Lung microvascular endothelial cell (primary cell): Measurements from ENCODE around the gene PLPPR3. TPM values are rescaled to one million over a fixed set of nuclear protein-coding genes. Genes with fewer than 3 reads are reported as not detected.
A peak's percentile ranks its signal among the peaks of the same experiment; 100 is the strongest.
"Not testable (repeated sequence)": the region's sequence is repeated elsewhere in the genome, so short reads cannot be mapped to it uniquely, and the experiment has no call there.

ENCODE experiments used
- DNase-seq, 2 donors: peaks; one replicate each; pipeline versions ENCODE4 v3.0.0 to v3.0.0-alpha.2; 2010; ENCODE audit warnings: low read depth in 2 of 2
- total RNA-seq: library from RNA; depleted of rRNA; stranded (reverse); fragments of >200 nt; gene quantifications from 2 replicates; pipeline ENCODE4 v1.2.1, GENCODE V29; 2014

Gene PLPPR3
- total RNA-seq, 1 donor from 2014 or later, result under 0.01 TPM

DNA sequence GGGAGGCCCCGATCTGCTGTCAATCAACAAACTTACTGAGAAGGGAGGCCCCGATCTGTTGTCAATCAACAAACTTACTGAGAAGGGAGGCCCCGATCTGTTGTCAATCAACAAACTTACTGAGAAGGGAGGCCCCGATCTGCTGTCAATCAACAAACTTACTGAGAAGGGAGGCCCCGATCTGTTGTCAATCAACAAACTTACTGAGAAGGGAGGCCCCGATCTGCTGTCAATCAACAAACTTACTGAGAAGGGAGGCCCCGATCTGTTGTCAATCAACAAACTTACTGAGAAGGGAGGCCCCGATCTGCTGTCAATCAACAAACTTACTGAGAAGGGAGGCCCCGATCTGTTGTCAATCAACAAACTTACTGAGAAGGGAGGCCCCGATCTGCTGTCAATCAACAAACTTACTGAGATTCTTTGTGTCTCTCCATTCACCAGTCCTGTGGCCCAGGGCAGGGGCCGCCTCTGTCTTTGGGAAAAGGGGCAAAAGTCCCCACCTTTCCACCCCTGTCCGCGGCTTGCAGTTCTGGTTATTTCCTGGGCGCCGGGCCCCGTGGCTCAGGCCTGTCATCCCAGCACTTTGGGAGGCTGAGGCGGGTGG is 32.0 kb upstream of the PLPPR3 start:
- not testable (repeated sequence) for DNase-seq

DNA sequence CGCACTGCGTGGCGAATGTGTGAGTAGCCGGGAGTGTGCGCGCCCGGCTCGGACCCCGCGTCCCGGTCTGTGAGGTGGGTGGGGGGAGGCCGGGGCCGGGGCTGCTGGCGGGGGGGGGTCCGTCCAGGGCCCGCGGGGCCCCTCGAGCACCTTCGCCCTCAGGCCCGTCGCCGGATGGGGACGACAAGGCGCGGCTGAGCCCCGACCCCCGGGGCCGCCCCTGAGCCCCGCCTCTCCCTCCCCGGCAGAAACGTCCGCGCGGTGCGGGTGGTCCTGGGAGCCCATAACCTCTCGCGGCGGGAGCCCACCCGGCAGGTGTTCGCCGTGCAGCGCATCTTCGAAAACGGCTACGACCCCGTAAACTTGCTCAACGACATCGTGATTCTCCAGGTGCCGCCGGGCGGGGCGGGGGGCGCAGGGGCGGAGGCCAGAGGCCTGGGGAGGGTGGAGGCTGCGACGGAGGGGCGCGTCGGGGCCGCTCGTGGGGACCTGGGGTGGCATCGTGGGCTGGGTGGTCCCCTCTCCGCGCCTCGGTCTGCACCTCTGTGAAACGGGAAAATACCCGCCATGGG is 31.3 kb upstream of the PLPPR3 start:
- no peak for DNase-seq

DNA sequence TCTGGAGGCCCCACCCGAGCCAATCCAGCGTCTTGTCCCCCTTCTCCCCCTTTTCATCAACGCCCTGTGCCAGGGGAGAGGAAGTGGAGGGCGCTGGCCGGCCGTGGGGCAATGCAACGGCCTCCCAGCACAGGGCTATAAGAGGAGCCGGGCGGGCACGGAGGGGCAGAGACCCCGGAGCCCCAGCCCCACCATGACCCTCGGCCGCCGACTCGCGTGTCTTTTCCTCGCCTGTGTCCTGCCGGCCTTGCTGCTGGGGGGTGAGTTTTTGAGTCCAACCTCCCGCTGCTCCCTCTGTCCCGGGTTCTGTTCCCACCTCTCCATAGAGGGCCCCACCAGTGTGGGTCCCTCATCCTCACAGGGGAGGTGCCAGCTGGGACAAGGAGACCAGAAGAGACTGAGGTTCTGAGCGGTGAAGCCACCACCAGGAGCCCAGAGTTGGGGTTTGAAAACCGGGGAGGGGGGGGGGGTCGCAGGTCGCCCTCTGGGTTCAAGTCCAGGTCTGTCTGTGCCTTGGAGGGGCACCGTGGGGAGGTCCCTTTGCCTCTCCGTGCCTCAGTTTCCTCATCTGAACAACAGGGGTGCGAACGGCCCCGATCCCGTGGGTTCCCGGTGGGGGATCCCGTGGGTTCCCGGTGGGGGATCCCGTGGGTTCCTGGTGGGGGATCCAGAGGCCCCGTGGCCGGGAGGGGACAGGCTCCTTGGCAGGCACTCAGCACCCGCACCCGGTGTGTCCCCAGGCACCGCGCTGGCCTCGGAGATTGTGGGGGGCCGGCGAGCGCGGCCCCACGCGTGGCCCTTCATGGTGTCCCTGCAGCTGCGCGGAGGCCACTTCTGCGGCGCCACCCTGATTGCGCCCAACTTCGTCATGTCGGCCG is 30.6 kb upstream of the PLPPR3 start, which contains the start of gene ELANE:
ELANE (plus strand) TSS at position 168 of the 878 bp plus-strand sequence; CDS start at position 194, 26 bp downstream.
- DNase-seq, result no peak

DNA sequence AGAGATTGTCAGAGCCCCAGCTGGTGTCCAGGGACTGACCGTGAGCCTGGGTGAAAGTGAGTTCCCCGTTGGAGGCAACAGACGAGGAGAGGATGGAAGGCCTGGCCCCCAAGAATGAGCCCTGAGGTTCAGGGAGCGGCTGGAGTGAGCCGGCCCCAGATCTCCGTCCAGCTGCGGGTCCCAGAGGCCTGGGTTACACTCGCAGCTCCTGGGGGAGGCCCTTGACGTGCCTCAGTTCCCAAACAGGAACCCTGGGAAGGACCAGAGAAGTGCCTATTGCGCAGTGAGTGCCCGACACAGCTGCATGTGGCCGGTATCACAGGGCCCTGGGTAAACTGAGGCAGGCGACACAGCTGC is 29.2 kb upstream of the PLPPR3 start:
- no peak for DNase-seq

DNA sequence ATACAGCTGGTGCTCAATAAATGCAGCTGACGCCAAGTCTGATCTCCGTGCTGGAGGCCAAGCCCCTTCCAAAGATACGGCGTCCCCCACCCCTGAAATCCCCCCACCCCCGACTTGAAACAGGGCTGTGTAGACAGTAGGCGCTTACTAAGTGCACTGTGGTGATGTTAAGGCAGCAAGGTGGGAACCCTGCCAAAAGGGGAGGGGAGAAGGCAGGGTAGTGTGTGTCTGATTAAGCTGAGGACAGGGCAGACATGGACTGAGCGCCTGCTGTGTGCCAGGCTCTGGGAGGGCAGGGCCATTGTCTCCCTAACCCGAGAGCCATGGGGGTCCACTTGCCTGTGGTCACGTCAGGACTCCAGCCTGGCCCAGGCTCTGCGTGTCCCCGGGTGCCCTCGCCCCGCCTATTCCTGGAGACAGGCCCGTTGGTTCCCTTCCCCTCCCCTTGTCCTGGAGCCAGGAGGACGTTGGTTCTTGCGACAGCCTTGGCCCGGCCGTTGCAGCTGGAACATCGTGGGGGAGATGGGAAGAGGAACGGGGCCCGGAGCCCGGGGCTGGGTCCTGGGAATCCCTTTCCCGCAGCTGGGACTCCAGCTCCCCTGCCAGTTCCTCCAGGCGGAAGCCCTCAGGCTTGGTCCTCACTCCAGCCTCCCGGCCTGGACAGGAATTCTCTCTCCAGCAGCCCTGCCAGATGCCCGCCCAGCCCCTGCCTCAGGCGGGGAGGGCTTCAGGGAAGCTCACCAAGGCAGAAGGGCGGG is 28.6 kb upstream of the PLPPR3 start:
- DNase-seq, result no peak

DNA sequence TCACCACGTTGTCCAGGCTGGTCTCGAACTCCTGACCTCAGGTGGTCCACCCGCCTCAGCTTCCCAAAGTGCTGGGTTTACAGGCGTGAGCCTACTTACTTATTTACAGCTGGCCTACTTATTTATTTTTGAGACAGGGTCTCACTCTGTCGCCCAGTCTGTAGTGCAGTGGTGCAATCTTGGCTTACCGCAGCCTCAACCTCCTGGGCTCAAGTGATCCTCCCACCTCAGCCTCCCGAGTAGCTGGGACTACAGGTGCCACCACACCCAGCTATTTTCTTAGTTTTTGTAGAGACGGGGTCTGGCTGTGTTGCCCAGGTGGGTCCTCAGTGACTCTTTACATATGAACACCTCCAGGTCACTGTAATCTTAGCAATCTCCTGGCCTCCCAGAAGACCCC is 27.4 kb upstream of the PLPPR3 start:
- not testable (repeated sequence) for DNase-seq

DNA sequence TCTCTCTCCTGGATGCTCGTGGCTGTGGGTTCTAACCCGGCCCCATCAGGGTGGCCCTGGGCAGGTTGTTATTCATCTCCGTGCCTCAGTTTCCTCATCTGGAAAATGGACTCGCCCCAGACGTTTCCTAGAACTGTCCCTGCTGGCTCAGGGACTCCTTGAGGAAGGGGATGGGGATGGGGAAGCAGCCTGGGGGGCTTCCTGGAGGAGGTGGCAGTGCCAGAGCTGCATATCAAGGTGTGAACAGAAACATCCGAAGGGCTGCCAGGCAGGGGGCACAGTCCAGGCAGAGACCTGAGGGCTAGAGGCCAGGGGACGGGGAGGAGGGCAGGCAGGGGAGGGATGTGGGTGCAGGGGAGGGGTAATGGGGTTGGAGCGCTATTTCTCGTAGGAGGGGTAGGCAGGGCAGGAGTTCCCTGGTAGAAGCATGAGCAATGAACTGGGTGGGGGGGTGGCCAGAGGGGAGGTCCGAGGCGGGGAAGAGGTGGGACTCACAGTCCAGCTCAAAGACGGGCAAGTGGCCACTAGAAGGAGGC is 26.7 kb upstream of the PLPPR3 start:
- DNase-seq, result no peak

DNA sequence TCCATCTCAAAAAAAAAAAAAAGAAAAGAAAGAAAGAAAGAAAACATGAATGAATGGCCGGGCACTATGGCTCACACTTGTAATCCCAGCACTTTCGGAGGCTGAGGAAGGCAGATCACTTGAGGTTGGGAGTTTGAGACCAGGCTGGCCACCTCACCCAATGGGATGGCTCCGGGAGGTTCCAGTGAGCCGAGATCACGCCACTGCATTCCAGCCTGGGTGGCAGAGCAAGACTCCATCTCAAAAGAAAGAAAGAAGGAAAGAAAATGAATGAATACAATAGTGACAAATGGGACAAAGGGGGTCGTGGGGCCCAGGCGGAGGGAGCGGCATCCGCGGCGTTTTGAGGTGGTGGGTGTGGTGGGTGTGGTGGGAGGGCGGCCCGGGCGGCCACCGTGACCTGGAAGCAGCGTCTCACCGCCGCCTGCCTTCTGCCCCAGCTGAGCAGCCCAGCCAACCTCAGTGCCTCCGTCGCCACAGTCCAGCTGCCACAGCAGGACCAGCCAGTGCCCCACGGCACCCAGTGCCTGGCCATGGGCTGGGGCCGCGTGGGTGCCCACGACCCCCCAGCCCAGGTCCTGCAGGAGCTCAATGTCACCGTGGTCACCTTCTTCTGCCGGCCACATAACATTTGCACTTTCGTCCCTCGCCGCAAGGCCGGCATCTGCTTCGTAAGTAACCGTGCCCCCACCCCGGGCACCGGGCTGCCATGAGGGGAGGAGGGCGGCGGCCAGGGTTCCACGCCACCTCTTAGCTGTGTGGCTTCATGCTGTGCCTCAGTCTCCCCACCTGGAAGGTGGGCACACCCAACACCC is 24.2 kb upstream of the PLPPR3 start:
- no peak for DNase-seq

DNA sequence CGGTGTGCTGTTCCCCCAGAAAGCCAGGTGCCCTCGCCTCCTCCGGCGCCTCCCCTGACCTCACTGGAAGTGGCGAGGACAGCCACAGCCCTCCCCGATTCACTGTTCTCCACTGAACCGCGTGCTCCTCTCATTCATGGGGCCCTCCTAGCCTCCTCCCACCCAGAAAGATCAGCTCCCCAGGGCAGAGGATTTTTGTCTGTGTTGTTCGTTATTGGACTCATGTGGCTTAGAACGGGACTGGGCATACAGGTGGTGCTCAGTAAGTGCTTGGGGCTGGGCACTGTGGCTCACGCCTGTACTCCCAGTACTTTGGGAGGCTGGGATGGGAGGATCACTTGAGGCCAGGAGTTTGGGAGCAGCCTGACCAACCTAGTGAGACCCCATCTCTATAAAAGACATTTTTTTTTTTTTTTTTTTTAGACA is 22.8 kb upstream of the PLPPR3 start:
- no peak for DNase-seq

DNA sequence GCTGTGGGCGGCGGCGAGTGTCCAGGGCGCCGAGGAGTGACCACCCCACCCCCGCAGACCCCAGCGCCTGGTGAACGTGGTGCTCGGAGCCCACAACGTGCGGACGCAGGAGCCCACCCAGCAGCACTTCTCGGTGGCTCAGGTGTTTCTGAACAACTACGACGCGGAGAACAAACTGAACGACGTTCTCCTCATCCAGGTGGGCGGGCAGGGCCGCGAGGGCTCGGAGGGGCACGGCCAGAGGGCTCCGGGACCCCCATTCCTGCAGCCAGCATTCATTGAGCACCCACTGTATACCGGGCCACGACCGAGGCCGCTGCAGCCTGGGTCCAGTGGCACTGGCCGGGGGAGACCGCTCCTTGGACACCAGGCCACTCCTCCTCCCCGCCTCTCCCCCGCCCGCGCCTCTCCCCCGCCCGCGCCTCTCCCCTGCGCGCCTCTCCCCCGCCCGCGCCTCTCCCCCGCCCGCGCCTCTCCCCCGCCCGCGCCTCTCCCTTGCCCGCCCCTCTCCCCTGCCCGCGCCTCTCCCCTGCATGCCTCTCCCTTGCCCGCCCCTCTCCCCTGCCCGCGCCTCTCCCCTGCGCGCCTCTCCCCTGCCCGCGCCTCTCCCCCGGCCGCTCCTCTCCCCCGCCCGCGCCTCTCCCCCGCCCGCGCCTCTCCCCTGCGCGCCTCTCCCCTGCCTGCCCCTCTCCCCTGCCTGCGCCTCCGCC is 22.2 kb upstream of the PLPPR3 start:
- DNase-seq, result no peak

DNA sequence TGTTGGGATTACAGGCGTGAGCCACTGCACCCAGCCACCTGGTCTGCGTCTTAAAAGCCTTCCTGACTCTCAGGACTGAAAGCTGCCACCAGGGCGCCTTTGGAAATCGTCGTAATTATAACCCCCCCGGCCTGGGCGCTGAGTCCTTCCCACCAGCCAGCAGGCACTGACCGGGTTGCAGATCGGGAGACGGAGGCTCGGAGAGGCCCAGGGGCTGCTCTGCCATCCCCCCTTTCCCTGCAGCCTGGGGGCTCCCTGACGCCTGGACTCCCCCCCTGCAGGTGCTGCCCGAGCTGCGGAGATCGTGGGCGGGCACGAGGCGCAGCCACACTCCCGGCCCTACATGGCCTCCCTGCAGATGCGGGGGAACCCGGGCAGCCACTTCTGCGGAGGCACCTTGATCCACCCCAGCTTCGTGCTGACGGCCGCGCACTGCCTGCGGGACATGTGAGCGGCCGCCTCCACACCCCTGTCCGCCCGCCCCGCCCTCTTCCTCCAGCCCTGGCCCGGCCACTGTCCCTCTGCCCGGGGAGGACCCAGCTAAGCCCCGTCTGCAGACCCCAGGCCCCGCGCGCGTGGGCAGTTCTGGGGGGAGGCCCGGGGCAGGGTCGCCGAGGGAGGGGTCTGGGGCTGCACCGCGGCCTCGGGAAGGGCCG is 21.6 kb upstream of the PLPPR3 start:
- peak in 1 of 2 donors; percentile 18 for DNase-seq

DNA sequence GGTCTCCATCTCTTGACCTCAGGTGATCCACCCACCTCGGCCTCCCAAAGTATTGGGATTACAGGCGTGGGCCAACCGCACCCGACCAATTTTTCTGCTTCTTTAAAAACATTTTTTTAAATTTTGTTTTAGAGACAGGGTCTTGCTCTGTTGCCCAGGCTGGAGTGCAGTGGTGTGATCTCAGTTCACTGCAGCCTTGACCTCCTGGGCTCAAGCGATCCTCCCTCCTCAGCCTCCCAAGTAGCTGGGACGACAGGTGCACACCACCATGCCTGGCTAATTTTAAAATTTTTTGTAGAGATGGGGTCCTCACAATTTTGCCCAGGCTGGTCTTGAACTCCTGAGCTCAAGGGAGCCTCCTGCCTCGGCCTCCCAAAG is 21.0 kb upstream of the PLPPR3 start:
- DNase-seq, result not testable (repeated sequence)

DNA sequence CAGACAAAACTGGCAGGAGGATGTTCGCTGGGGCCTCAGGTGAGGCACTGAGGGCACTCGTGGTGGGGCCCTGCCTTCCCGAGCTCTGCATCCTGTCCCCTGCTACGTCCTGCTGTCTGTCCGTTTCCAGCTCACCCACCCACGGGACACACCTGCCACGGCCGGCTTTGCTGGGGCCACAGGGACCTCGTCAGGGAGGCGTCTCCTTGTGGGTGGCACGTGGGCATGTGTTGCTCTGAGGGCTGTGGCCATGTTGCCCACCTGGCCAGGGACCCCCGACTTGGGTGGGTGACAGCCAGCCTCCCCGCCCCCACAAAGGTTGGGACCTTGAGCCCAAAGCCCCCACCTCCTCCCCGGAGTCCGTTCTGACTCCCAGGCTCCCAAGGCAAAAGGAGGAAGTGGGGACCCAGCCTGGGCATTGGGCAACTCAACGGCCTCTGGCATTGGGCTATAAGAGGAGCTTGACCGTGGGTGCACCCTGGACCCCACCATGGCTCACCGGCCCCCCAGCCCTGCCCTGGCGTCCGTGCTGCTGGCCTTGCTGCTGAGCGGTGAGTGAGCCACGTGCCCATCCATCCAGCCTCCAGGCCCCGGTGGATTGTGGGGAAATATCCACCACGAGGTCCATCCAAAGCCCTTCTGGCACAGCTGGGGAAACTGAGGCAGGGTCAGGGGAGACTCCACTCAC is 18.9 kb upstream of the PLPPR3 start, which contains the start of gene PRTN3:
PRTN3 (plus strand) TSS at position 481 of the 688 bp plus-strand sequence; CDS start at position 491, 10 bp downstream.
- DNase-seq, result no peak

DNA sequence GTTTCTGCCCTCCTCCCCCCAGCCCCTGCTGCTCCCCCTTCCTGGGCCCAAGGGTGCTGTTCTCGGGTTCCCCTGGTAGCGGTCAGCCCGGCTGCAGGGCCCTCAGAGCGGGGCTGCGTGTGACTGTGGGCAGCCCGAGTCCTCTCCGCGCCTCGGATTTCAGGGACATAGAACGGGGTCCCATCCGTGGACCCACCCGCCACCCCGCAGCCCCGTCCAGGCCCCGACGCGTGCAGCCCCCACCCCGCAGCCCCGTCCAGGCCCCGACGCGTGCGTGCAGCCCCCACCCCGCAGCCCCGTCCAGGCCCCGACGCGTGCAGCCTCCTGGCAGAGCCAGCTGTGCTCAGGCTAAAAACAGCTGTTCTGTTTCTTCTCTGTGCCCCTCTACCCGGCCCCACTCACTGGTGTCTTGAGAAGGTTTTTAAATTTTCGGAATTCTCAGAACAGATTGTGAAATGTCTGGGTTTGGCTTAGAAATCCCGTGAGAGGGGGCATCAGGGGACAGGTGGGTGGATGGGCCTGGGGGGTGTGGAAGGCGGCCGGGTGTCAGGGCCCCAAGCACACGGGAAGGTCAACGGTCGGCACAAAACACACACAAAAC is 13.6 kb upstream of the PLPPR3 start:
- DNase-seq, result no peak

DNA sequence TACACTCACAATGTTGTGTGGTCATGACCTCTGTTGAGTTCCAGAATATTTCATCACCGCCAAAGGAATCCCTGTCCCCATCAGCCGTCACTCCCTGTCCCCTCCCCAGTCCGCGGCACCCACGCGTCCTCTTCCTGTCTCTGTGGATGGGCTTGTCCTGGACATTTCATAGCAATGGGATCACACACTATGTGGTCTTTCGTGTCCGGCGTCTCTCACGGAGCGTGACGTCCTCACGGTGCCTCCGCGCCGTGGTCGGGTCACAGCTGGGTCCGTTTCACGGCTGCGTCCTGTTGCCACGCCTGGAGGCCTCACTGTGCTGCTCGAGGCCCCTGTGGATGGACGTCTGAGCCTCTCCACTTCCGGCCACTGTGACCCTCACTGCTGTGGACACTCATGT is 12.5 kb upstream of the PLPPR3 start:
- no peak for DNase-seq

DNA sequence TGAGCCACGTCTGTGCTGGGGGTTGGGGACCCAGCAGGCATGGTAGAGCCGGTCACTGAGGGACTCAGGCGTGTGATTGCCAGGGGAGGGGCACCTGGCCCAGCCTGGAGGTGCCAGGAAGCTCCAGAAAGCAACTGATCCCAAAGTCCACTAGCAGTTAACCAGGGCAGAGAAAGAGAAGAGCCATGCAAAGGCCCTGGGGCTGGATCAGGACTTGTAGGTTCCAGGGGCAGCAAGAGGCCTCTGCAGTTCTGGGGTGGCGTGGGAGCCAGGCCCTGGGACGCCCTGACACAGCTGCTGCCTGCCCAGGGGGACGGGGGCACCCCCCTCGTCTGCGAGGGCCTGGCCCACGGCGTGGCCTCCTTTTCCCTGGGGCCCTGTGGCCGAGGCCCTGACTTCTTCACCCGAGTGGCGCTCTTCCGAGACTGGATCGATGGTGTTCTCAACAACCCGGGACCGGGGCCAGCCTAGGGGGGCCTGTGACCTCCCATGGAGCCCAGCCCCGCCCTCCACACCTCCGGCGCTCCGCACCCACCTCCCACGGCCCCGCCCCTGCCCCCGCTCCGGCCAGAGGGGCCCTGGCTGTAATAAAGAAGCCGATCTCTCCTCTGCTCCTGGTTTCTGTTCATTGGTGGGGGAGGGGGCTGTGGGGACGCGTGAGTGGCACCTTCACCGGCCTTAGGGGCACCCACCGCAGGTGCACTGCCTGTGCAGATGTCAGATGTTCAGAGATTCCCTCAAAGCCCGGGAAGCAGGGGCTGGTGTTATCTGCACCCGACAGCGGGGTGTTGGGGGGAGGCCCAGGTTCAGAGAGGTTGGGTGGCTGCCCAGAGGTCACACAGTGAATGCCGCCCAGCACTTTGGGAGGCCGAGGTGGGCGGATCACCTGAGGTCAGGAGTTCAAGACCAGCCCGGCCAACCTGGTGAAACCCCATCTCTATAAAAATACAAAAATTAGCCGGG is 9.9 kb upstream of the PLPPR3 start:
- DNase-seq, result no peak

DNA sequence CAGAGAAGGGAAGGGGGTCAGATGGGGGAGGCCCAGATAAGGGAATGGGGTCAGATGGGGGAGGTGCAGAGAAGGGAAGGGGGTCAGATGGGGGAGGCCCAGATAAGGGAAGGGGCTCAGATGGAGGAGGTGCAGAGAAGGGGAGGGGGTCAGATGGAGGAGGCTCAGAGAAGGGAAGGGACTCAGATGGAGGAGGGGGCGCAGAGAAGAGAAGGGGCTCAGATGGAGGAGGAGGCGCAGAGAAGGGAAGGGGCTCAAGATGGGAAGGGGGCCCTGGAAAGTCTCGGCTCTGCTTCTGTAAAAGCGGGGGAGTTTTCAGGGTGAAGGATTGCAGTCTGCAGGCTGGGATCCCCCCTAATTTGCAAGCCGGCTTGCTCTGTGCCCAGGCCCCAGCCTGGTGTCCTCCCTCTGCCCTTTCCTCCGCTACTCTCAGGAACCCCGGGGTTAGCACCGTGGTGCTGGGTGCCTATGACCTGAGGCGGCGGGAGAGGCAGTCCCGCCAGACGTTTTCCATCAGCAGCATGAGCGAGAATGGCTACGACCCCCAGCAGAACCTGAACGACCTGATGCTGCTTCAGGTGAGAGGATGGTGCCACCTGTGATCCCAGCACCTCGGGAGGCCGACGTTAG is 7.5 kb upstream of the PLPPR3 start:
- DNase-seq, result no peak
